ENCODE measurements around the gene ROCK2. TPM values are rescaled to one million over a fixed set of nuclear protein-coding genes. Genes with fewer than 3 reads are reported as not detected.
"Not testable (repeated sequence)": the region's sequence is repeated elsewhere in the genome, so short reads cannot be mapped to it uniquely, and the experiment has no call there.

Gene ROCK2
- total RNA-seq, 4 donors from 2014 or later, result 110 to 197 (median 155) TPM

- DNase-seq (ENCODE audit: low spot score) (no peak), ATAC-seq (ENCODE audit: low FRiP score) (no peak)
- no peak for TF ChIP-seq CTCF (IDR thresholded peaks at IDR 0.05)
Observed at GRCh38 chr2:11166476-11166875, 178.0 kb downstream of the ROCK2 start.

GRCh38 chr2:11165046-11165445 is 179.4 kb downstream of the ROCK2 start:
- not testable (repeated sequence) for DNase-seq (ENCODE audit: low spot score); ATAC-seq (ENCODE audit: low FRiP score)

- DNase-seq (ENCODE audit: low spot score), result no peak
- ATAC-seq (ENCODE audit: low FRiP score), result no peak
- TF ChIP-seq CTCF (IDR thresholded peaks at IDR 0.05), result no peak
Observed at GRCh38 chr2:11163439-11164317, 180.8 kb downstream of the ROCK2 start.

- no peak for TF ChIP-seq CTCF (IDR thresholded peaks at IDR 0.05)
- no peak for DNase-seq (ENCODE audit: low spot score)
- no peak for ATAC-seq (ENCODE audit: low FRiP score)
Observed at GRCh38 chr2:11161747-11162146, 182.7 kb downstream of the ROCK2 start.

- no peak for DNase-seq (ENCODE audit: low spot score)
- no peak for TF ChIP-seq CTCF (IDR thresholded peaks at IDR 0.05)
- no peak for ATAC-seq (ENCODE audit: low FRiP score)
Observed at GRCh38 chr2:11160731-11161455, 183.5 kb downstream of the ROCK2 start.

- no peak for DNase-seq (ENCODE audit: low spot score)
- ATAC-seq (ENCODE audit: low FRiP score), result no peak
- TF ChIP-seq CTCF (IDR thresholded peaks at IDR 0.05), result no peak
Observed at GRCh38 chr2:11160256-11160655, 184.2 kb downstream of the ROCK2 start.

- no peak for DNase-seq (ENCODE audit: low spot score)
- no peak for ATAC-seq (ENCODE audit: low FRiP score)
- TF ChIP-seq CTCF (IDR thresholded peaks at IDR 0.05), result no peak
Observed at GRCh38 chr2:11159574-11160170, 184.8 kb downstream of the ROCK2 start.

Data from omental fat pad (tissue), 4 donors.